Motor neuron (in vitro differentiated cells): ENCODE results near the gene LRRC73. TPM values are rescaled to one million over a fixed set of nuclear protein-coding genes. Genes with fewer than 3 reads are reported as not detected.

Source experiments
- ATAC-seq, 8 experiments: fragments of 200-7000 bp; cut with Tn5 transposase; replicated peaks in 6 of 8; 2 replicates each; pipeline ENCODE4 v1.8.0; 2021; ENCODE audit warnings: mild to moderate bottlenecking in 8 of 8, moderate library complexity in 8 of 8
- H3K27ac ChIP-seq, 2 donors: fragments of 250-450 bp; sonication (Bioruptor Pico); 2 replicates each; pipeline ENCODE4 v1.9.0; 2021; ENCODE audit warnings: antibody characterized with exemption in 2 of 2, mild to moderate bottlenecking in 2 of 2, moderate library complexity in 1 of 2
- H3K4me1 ChIP-seq, 2 donors: fragments of 250-450 bp; sonication (Bioruptor Pico); replicated peaks in 1 of 2; 2 replicates each; pipeline ENCODE4 v1.6.1; 2021; ENCODE audit warnings: antibody characterized with exemption in 2 of 2, mild to moderate bottlenecking in 2 of 2, moderate library complexity in 1 of 2
- H3K4me3 ChIP-seq, 5 donors: fragments of 250-450 bp; sonication (Bioruptor Pico); 2 replicates each; pipeline ENCODE4 v1.9.0; 2021; ENCODE audit warnings: antibody characterized with exemption in 5 of 5, mild to moderate bottlenecking in 5 of 5, moderate library complexity in 4 of 5
- WGBS, 10 experiments: fragments of 450-650 bp; shearing (Covaris generic); methylation state at CpG; one replicate each; pipeline ENCODE4 v1.0.0; 2022; 5-methylcytosine and 5-hydroxymethylcytosine counted together
- in situ Hi-C, 9 experiments: fragments of 400-800 bp; cut with MboI; loops; one replicate each; pipeline ENCODE4 v1.15.0; 2021; ENCODE audit warnings: low sequenced_read_pairs in 9 of 9, low pct_unique_long_range_greater_than_20kb in 2 of 9; ENCODE audit not compliant: unreplicated experiment in 9 of 9
- total RNA-seq, 8 experiments: library from RNA; unstranded; fragments of 300-600 nt; gene quantifications; 2 replicates each; pipeline versions ENCODE4 v1.2.3 to v1.2.4, GENCODE V29; 2022

LRRC73 gene
- total RNA-seq, 8 experiments from 2014 or later, result 0.67 to 3.7 (median 1.4) TPM

- ATAC-seq, result peak in 1 of 8 experiments; percentile 4
- WGBS, 10 experiments, result 65 to 94% (median 87%) methylated on average over 2 to 11 of the region's 11 CpGs
- peaks cover 6 to 13% of the 10 kb centered on the region in 2 donors for H3K4me1 ChIP-seq
- H3K4me3 ChIP-seq, result no peak overlapping the region
- no peak overlapping the region for H3K27ac ChIP-seq
- in situ Hi-C loops, result no loop called here
These were observed 28.4 kb downstream of the LRRC73 start for GRCh38 chr6:43481591-43482236.

DNA sequence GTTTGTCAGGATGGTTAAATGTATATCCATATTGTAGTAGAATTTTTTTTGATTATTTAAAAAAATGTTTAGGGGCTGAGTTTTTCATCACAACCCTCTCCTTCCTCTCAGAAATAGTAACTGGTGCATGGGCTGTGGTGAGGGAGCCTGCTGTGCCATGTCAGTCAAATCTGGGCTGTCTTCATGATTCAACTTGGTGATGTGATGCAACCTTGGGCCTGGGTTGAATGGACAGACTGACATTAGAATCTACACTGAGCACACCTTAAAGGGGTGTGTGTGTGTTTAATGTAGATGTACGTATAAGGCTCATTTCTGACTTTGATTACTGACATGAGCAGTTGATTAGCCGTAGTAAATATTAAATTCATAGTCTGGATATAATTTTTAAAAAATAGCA lies 29.1 kb downstream of the LRRC73 start:
- in situ Hi-C loops, result no loop called here
- peak in 1 of 8 experiments; percentile 8 for ATAC-seq
- Histone ChIP-seq H3K27ac (no peak overlapping the region), H3K4me1 (peaks cover 6 to 16% of the 10 kb centered on the region in 2 donors), H3K4me3 (no peak overlapping the region)
- WGBS, 10 experiments, result 25 to 100% (median 85%) methylated on average over 1 to 2 of the region's 2 CpGs; no CpG with 5 or more reads in 1 of the 10 experiments

GRCh38 chr6:43478008-43478372 lies 32.2 kb downstream of the LRRC73 start:
- Histone ChIP-seq H3K4me1 (peaks cover 9 to 25% of the 10 kb centered on the region in 2 donors), H3K4me3 (peak overlapping the region; percentile 50 to 91 (median 59)), H3K27ac (peak overlapping the region; percentile 2 to 65)
- in situ Hi-C loops, result no loop called here
- WGBS, 10 experiments, result 0 to 44% (median 11%) methylated on average over 1 to 3 of the region's 3 CpGs; no CpG with 5 or more reads in 2 of the 10 experiments
- no peak for ATAC-seq

GRCh38 chr6:43477235-43478007 lies 32.7 kb downstream of the LRRC73 start, which contains the start of gene TJAP1:
TJAP1 (plus strand) TSS chr6:43477570; CDS start chr6:43499002, 21,432 bp downstream.
- peaks cover 9 to 25% of the 10 kb centered on the region in 2 donors for H3K4me1 ChIP-seq
- peak within 1 kb of the TSS; percentile 50 to 91 (median 59) for H3K4me3 ChIP-seq
- in situ Hi-C loops, result no loop called here
- 0 to 6% (median 0%) methylated on average over 2 to 6 of the region's 34 CpGs; no CpG with 5 or more reads in 3 of the 10 experiments for WGBS, 10 experiments
- peak within 1 kb of the TSS; percentile 50 to 65 for H3K27ac ChIP-seq
- peak; percentile 94 to 99 (median 98) for ATAC-seq

GRCh38 chr6:43476746-43477145 lies 33.4 kb downstream of the LRRC73 start:
- H3K4me1 ChIP-seq, result peaks cover 9 to 25% of the 10 kb centered on the region in 2 donors
- 0 to 40% (median 20%) methylated on average over 1 to 2 of the region's 2 CpGs; no CpG with 5 or more reads in 5 of the 10 experiments for WGBS, 10 experiments
- ATAC-seq, result peak in 2 of 8 experiments; percentile 0 to 11
- H3K4me3 ChIP-seq, result peak overlapping the region; percentile 50 to 91 (median 59)
- peak overlapping the region; percentile 50 to 52 for H3K27ac ChIP-seq
- in situ Hi-C loops, result no loop called here

- WGBS, 10 experiments, result 0 to 86% (median 39%) methylated on average over 1 to 5 of the region's 6 CpGs; no CpG with 5 or more reads in 2 of the 10 experiments
- in situ Hi-C loops, result no loop called here
- Histone ChIP-seq H3K4me1 (peaks cover 9 to 22% of the 10 kb centered on the region in 2 donors), H3K4me3 (no peak overlapping the region), H3K27ac (peak overlapping the region; percentile 37 to 65)
- ATAC-seq, result peak in 3 of 8 experiments; percentile 14 to 52 (median 47)
These were observed 34.6 kb downstream of the LRRC73 start for GRCh38 chr6:43475516-43475915.

- in situ Hi-C loops, result no loop called here
- ATAC-seq, result no peak
- Histone ChIP-seq H3K27ac (no peak overlapping the region), H3K4me1 (peaks cover 9 to 14% of the 10 kb centered on the region in 2 donors), H3K4me3 (no peak overlapping the region)
- 89 to 100% (median 100%) methylated on average over 1 to 4 of the region's 4 CpGs; no CpG with 5 or more reads in 3 of the 10 experiments for WGBS, 10 experiments
These were observed 37.6 kb downstream of the LRRC73 start for GRCh38 chr6:43472515-43472914.

- Histone ChIP-seq H3K4me1 (peaks cover 9% of the 10 kb centered on the region in 2 donors), H3K27ac (no peak overlapping the region), H3K4me3 (no peak overlapping the region)
- WGBS, 10 experiments, result 0 to 100% (median 39%) methylated on average over 1 of the region's 1 CpG; no CpG with 5 or more reads in 6 of the 10 experiments
- ATAC-seq, result no peak
- in situ Hi-C loops, result no loop called here
These were observed 38.7 kb downstream of the LRRC73 start for GRCh38 chr6:43471399-43471798.

DNA sequence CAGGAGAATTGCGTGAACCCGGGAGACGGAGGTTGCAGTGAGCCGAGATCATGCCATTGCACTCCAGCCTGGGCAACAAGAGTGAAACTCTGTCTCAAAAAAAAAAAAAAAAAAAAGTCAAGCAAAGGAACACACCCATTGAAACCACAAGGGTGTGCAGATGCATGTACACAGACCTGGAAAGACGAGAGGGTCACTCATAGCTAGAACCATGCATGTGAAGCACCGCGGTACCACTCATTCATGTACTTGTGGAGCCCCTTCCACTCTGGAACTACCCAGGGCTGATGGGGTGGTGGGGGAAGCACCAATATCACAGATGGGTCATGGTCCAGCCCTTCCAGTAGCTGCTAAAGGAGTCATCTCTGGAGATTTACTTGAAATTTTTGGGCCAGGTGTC lies 40.2 kb downstream of the LRRC73 start:
- in situ Hi-C loops, result no loop called here
- 72 to 100% (median 93%) methylated on average over 1 to 7 of the region's 7 CpGs; no CpG with 5 or more reads in 3 of the 10 experiments for WGBS, 10 experiments

DNA sequence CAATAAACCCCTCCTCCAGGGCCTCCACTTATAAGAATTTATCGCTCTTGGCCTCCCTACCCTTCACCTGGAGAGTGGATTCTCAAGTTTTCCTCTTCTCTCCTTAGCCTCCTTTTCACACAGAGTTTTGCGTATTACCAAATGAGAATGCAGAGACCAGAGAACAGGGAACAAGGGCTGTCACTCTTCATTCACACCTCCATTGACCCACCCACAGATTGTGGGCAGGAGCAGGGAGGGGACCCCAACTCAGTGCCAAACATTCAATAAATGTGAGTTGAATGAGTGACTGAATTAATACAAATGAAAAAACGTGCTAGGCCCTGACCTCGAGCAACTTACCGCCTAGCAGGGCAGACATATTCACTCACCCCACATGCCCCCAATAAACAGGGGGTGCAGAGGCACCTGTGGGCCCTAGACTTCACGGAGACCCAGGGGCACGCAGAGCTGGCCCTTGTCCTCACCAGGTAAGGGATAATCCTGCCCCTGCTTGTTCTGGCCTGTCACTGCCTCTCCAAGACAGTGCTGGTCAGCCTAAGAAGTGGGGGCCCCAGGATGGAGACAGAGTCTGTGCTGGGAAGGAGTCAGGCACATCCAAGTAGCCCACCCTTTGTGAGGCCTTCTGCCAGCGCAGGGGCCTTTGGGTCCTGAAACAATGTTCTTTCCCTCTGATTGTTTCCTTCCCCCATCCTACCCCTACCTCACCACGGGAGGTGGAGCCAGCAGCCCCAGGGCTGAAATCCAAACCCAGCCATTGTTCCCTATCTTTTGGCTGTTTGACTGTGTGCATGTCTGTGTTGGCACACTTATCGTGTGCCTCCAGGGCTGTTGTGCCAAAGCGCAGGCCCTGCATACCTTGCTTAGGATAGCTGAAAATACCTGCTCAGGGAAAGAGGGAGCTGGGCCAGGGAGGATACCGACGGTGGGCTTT lies 41.1 kb downstream of the LRRC73 start:
- Histone ChIP-seq H3K27ac (no peak overlapping the region), H3K4me3 (no peak overlapping the region), H3K4me1 (peaks cover 0 to 6% of the 10 kb centered on the region in 2 donors)
- no peak for ATAC-seq
- in situ Hi-C loops, result no loop called here
- whole genome bisulfite sequencing, 10 experiments, result 31 to 89% (median 63%) methylated on average over 1 to 10 of the region's 13 CpGs; no CpG with 5 or more reads in 1 of the 10 experiments

More for the DNA sequence above, 40.2 kb downstream of the LRRC73 start:
- Histone ChIP-seq H3K4me3 (no peak overlapping the region), H3K4me1 (peaks cover 0 to 6% of the 10 kb centered on the region in 2 donors), H3K27ac (no peak overlapping the region)
- peak in 1 of 8 experiments; percentile 50 for ATAC-seq

DNA sequence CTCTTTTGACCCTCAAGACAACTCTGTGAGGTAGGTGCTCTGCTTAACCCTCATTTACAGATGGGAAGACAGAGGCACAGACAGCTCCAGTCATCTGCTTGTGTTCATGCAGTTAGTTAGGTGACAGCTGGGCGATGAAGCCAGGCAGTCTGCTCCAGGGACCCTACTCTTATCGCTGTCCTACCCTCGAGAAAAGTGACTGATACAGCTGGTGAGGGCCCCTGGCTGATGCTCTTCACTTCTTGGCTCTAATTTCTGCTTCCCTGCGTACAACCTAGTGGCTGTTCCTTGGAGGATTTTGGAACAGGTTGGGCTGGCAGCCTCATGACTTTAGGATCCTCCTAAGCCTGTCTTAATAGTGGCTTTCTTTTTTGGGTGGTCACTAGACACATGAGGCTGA lies 41.9 kb downstream of the LRRC73 start:
- WGBS, 10 experiments, result 50 to 88% (median 70%) methylated on average over 1 to 4 of the region's 4 CpGs; no CpG with 5 or more reads in 5 of the 10 experiments
- ATAC-seq, result no peak
- peaks cover 0 to 6% of the 10 kb centered on the region in 2 donors for H3K4me1 ChIP-seq
- H3K4me3 ChIP-seq, result no peak overlapping the region
- in situ Hi-C loops, result no loop called here
- H3K27ac ChIP-seq, result no peak overlapping the region

DNA sequence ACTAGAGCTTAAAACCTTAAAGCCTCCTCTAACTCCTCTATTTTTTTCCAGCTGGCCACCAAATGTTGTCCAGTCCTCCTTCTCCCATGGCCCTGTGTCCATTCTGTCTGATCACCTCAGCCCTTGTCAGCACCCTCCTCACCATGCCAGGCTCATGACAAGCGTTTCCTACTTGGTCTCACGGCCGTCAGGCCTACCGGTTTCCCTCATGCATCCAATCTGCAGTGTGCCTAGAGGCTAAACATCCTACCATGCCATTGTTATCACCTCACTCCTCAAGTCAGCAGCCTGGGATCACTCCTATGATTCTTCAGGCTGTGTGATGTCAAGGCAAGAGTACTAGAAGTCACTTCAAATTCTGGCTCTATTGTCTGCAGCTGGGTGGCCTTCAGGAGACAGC lies 42.4 kb downstream of the LRRC73 start:
- in situ Hi-C loops, result no loop called here
- ATAC-seq, result no peak
- WGBS, 10 experiments, result 45 to 100% (median 83%) methylated on average over 1 to 4 of the region's 4 CpGs; no CpG with 5 or more reads in 5 of the 10 experiments

More for the DNA sequence above, 42.4 kb downstream of the LRRC73 start:
- Histone ChIP-seq H3K4me3 (no peak overlapping the region), H3K4me1 (peaks cover 0 to 6% of the 10 kb centered on the region in 2 donors), H3K27ac (no peak overlapping the region)
